Activated T-cell treated with anti-CD3 and anti-CD28 coated beads for 24 hours (primary cell): ENCODE measurements around the gene SLC39A10.
"Not testable (repeated sequence)": the region's sequence is repeated elsewhere in the genome, so short reads cannot be mapped to it uniquely, and the experiment has no call there.

ENCODE experiments used
- DNase-seq: peaks from one replicate; pipeline ENCODE4 v3.0.0-alpha.2; 2020; ENCODE audit warnings: low read depth

SLC39A10 gene

DNA sequence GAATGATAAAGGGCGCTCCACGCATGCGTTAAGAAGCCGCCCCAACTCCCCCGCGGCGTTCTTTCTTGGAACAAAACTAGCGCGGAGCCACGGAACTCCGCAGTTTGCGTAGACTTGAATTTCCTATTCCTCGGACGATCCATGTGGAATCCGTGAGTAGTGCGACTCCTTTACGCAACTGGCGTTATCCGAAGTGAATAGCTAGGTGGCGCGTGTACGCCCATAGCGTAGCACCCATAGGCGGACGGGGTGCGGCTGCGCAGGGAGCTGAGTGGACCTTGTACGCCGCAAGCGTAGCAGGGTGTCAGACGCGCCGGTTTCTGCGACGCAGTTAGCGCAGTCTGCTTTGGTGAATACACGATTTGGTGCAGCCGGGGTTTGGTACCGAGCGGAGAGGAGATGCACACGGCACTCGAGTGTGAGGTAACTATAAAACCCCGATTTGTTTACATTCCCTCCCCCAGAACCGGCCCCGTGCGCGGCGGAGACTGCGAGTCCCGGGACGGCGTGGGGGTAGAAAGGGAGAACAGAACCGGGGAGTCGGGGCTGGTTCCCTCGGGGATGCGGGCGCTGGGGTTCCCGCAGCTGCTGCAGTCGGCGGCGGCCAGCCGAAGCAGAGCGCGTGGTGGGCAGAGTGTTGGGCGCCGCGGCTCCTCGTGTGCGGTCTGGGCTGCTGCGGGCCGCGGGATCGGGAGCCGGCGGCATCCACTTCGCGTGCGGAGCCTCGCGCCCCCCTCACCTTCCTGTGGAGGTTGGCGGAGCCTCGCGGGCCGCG lies at the start of gene SLC39A10:
TSS of gene SLC39A10 (plus strand) at position 368 of the 775 bp plus-strand sequence. CDS start 22,817 bp downstream, outside the sequence.
- DNase-seq = peak; percentile 98

GRCh38 chr2:195608768-195609454 lies 48.1 kb upstream of the SLC39A10 start:
- DNase-seq = no peak

GRCh38 chr2:195610717-195611116 lies 46.3 kb upstream of the SLC39A10 start:
- DNase-seq = no peak

DNA sequence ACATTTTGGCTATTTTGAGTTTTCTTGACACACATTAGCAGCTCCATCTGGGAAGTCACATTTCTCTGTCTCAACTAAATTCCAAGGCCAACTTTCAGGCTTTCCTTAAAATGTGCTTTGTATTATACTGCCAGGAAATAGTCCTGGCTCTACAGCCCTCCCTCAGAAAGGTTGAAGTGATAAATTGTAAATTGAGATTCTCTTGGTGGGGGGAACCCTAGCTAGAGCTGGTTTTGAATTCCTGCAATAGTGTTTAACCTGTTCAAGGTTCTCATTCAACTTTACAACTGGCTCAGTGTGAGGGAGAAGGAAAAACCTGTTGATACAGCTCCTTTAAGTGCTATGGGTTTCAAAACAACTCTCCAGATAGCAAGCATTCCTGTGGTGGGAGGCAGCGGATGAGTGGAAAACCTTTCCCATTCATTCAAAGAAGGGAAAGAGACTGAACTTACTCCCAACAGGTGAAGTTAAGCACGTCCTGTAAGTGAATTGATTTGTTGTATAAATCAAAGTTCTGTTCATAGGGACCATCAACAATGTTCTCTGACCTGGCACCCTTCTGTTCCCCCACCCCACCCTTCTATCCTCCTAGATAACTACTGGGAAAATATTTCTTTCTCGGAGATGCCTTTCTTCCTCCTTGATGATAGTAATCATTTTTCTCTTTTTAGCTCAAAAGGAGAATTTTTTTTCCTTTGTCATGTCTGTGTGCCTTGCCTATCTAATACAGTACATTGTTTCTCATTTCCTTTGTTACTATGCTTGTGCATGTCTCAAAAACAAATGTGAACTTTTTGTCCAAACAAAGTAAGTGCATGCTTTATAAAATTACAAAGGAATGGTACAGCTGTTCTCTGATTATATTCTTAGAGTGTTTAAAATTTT lies 44.2 kb upstream of the SLC39A10 start:
- no peak for DNase-seq

GRCh38 chr2:195613922-195614321 lies 43.1 kb upstream of the SLC39A10 start:
- DNase-seq = no peak

- no peak for DNase-seq
Observed at GRCh38 chr2:195619590-195619989, 37.4 kb upstream of the SLC39A10 start.

DNA sequence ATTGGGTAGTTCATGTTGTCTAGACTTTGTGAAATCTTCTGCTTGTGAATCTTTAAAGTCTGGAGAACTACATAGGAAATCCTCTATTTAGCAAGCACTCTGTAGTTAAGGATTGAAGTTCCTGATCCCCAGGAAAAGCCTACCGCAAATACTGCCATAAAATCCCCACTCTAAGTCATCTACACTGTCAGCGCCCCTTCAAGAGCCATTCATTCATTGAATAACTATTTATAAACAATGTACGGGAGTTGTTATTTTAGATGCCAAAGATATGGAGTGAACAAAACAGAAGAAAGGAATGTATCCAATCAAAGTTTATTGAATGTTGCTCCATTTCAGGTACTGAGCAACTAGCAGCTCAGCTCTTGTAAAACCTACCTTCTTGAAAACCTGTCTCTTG lies 36.5 kb upstream of the SLC39A10 start:
- no peak for DNase-seq

DNA sequence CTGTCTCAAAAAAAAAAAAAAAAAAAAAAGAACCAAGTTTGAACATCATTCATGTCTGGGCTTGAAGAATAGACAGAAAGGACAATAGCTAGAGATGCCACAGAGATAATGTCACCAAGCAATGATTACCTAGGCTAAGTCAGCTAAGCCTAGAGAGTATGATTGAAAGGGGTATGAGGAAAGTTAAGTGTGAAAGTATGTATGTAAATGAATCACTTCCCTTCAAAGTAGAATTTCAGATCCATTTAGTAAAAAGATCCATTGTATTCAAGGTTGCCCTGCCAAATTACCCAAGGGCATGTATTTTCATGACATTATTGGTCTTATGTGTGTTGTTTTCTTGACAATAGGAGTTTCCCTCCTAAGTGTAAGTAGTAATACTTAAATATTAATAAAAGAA lies 34.1 kb upstream of the SLC39A10 start:
- DNase-seq = no peak

- no peak for DNase-seq
Observed at GRCh38 chr2:195626507-195626906, 30.5 kb upstream of the SLC39A10 start.

DNA sequence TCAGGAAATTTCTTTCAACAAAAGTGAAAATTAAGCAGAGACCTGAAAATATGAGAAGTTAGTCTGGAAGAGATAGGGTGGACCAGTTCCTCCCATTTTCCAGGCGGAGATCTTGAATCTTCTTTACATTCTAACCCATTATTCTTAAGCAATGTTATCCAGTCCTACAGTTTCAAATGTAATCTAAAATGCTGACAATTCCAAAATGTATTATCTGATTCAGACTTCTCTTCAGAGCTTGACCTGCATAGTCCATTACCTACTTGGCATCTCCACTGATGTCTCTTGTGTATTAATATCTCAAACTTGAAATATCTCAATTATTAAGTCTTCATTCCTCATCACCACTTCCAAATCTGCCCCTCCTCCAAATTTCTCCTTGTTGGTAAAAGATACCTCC lies 28.4 kb upstream of the SLC39A10 start:
- no peak for DNase-seq

DNA sequence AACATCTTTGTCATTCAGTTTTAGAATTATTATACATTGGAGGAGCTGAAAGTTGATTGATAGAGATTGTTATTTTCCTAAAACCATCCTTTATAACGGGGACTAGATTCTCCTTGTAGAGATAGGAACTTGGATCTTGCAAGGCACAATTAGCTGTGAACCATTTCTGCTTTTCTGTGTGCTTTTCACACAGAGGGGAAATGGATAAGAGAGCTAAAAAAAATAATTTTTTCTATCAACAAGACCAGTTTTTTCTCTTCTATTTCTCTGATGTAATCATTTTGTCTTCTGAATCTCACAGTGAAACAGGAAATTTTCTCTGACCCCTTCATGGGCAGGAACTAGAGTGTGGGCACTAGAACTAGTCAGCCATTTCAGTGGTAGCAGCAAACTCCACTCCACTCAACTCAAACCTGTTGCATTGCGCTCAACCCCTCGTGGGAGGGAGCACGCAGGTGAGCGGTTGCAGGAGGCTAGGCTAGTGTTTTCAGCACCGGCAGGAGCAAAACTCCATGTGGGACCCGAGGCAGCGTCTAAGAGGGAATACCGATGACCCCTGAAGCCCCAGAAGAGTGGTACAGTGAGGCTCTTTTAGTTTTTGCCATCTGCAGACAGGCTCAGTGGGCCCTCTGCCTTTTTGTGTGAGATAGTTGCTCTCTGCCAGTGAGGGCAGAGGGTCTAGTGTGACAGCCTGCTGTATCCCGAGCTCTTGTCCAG lies 24.0 kb upstream of the SLC39A10 start:
- no peak for DNase-seq

- no peak for DNase-seq
Observed at GRCh38 chr2:195633573-195633870, 23.5 kb upstream of the SLC39A10 start.

GRCh38 chr2:195633974-195634373 lies 23.1 kb upstream of the SLC39A10 start:
- no peak for DNase-seq

GRCh38 chr2:195636890-195637289 lies 20.1 kb upstream of the SLC39A10 start:
- DNase-seq = no peak

DNA sequence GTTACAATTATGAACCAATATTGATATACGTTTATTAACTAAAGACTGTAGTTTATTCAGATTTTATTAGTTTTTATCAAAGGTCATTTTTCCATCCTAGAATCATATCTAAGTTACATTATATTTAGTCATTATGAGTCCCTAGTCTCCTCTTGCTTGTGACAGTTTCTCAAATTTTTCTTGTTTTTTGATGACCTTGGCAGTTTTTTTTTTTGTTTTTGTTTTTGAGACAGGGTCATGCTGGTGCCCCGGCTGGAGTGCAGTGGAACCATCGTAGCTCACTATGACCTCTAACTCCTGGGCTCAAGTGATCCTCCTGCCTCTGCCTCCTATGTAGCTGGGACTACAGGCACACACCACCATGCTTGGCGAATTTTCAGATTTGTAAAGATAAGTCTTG lies 18.3 kb upstream of the SLC39A10 start:
- no peak for DNase-seq

- no peak for DNase-seq
Observed at GRCh38 chr2:195639238-195639858, 17.7 kb upstream of the SLC39A10 start.

DNA sequence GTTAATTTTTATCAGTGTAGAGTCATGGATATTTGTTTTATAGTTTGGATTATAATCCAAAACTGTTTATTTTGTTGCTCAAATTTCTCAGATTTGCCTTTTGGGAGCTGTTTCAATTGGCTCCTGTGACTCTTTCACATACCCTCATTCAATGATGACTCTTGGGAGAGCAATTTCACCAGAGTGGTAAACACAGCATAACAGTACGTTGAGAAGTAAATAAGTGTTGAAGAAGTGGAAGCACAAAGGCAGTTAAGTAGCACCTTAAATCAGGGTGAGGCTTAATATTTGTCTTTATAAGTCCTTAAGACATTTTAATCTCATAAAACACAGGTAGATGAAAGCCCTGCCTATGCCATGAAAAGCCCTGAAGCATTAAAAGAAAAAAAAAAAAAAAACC lies 17.1 kb upstream of the SLC39A10 start:
- no peak for DNase-seq

GRCh38 chr2:195642027-195642678 lies 14.9 kb upstream of the SLC39A10 start:
- DNase-seq = no peak

DNA sequence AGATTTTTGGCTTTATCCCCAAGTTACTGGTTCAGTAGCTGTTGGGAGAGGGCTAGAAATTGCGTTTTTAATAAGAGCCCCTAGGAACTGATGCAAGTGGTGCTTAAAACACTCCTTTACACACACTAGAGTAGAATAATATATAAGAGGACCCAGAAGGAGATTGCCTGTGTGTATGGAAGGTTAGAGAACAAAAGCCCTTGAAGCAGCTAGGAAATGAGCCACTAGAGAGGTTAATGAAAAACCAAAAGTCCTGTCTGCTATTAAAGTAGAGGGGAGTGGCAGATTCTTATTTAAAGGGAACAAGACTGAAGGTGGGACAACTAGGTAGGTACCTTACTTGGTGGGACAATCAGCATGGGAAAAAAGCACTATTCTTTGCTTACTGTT lies 14.4 kb upstream of the SLC39A10 start:
- DNase-seq = no peak

GRCh38 chr2:195644708-195645107 lies 12.3 kb upstream of the SLC39A10 start:
- DNase-seq = not testable (repeated sequence)

GRCh38 chr2:195645413-195645812 lies 11.6 kb upstream of the SLC39A10 start:
- no peak for DNase-seq
